Measurements from ENCODE around the gene SNRNP70. TPM values are rescaled to one million over a fixed set of nuclear protein-coding genes. Genes with fewer than 3 reads are reported as not detected.

SNRNP70 gene
- total and polyA plus RNA-seq, 2 of the 13 experiments (the other 11 are each of a cell fraction or from before 2014, with no cell fraction given): 150 to 210 TPM

DNA sequence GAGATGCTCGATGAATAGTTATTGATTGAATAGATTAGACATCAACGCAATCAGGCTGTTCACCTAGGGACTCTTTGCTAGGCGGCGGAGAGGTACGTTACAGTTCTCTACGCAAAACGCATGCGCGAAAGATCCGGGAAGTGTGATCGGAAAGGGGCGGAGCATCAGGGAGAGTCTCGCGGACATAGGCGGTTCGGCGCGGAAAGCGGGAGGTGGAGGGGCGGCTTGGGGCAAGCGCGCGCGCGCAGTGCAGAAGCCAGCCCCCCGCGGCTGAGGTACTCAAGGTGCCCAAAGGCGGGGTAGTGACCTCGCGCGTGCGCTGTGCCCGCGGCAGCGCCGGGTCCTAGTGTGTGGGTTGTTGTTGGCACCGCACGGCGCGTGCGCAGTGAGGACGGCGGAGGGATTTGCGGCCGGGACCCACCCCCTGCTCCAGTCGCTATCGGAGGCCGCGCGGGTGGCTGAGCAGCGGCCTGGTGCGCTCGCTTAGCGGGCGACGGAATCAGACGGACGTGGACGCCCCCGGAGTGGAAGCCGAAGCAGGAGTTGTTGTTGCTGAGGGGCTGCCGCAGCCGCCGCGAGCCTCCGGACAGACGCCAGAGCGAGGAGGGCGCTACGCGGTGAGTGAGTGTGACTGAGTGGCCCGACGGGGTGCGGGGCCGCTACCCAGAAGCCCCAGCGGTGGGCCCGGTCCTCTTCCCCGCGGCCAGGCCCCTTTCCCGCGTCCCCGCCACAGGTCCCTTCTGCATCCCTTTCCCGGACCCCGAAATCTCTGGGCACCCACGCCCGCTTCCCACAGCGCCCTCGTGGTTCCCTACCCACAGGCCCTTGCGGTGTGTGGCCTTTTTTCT is at the start of gene SNRNP70 (continued):
- TF ChIP-seq GATAD2A (CRISPR knock-in tag; IDR thresholded peaks at IDR 0.05): peak; percentile 50; the same call in 1 of the 2 replicates
- TF ChIP-seq, protein P1, sequence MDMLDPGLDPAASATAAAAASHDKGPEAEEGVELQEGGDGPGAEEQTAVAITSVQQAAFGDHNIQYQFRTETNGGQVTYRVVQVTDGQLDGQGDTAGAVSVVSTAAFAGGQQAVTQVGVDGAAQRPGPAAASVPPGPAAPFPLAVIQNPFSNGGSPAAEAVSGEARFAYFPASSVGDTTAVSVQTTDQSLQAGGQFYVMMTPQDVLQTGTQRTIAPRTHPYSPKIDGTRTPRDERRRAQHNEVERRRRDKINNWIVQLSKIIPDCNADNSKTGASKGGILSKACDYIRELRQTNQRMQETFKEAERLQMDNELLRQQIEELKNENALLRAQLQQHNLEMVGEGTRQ (IDR thresholded peaks at IDR 0.05; ENCODE audit: low read depth, low read length): no peak
- TF ChIP-seq, protein P1 (CRISPR knock-in tag; IDR thresholded peaks at IDR 0.05; ENCODE audit: borderline replicate concordance): peak; percentile 35; the same call in 1 of the 2 replicates
- peak; percentile 23; the same call in 1 of the 2 replicates for TF ChIP-seq SIN3A (IDR thresholded peaks at IDR 0.05; ENCODE audit: borderline replicate concordance, low read depth, low read length)
- peak; percentile 83 for TF ChIP-seq HOXA5 (CRISPR knock-in tag; IDR thresholded peaks at IDR 0.05)
- peak; percentile 70; the same call in 1 of the 2 replicates for TF ChIP-seq ZNF335 (CRISPR knock-in tag; IDR thresholded peaks at IDR 0.05)
- TF ChIP-seq HOXA3 (CRISPR knock-in tag; IDR thresholded peaks at IDR 0.05): peak; percentile 87
- no peak for TF ChIP-seq ZNF850 (CRISPR knock-in tag; conservative IDR thresholded peaks at IDR 0.05)
- no peak for TF ChIP-seq ZNF629 (CRISPR knock-in tag; conservative IDR thresholded peaks at IDR 0.05)
- TF ChIP-seq, protein P2, sequence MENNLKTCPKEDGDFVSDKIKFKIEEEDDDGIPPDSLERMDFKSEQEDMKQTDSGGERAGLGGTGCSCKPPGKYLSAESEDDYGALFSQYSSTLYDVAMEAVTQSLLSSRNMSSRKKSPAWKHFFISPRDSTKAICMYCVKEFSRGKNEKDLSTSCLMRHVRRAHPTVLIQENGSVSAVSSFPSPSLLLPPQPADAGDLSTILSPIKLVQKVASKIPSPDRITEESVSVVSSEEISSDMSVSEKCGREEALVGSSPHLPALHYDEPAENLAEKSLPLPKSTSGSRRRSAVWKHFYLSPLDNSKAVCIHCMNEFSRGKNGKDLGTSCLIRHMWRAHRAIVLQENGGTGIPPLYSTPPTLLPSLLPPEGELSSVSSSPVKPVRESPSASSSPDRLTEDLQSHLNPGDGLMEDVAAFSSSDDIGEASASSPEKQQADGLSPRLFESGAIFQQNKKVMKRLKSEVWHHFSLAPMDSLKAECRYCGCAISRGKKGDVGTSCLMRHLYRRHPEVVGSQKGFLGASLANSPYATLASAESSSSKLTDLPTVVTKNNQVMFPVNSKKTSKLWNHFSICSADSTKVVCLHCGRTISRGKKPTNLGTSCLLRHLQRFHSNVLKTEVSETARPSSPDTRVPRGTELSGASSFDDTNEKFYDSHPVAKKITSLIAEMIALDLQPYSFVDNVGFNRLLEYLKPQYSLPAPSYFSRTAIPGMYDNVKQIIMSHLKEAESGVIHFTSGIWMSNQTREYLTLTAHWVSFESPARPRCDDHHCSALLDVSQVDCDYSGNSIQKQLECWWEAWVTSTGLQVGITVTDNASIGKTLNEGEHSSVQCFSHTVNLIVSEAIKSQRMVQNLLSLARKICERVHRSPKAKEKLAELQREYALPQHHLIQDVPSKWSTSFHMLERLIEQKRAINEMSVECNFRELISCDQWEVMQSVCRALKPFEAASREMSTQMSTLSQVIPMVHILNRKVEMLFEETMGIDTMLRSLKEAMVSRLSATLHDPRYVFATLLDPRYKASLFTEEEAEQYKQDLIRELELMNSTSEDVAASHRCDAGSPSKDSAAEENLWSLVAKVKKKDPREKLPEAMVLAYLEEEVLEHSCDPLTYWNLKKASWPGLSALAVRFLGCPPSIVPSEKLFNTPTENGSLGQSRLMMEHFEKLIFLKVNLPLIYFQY (CRISPR knock-in tag; IDR thresholded peaks at IDR 0.05; ENCODE audit: borderline replicate concordance): peak; percentile 31; the same call in 1 of the 2 replicates
- no peak for TF ChIP-seq MTA3 (CRISPR knock-in tag; IDR thresholded peaks at IDR 0.05)
- no peak for TF ChIP-seq HOXA9 (CRISPR knock-in tag; IDR thresholded peaks at IDR 0.05; ENCODE audit: borderline replicate concordance)
- TF ChIP-seq ZNF724P (CRISPR knock-in tag; IDR thresholded peaks at IDR 0.05; ENCODE audit: borderline replicate concordance): peak; percentile 84; the same call in 1 of the 2 replicates
- no peak; the same call in 1 of the 2 replicates for TF ChIP-seq ZNF564 (CRISPR knock-in tag; IDR thresholded peaks at IDR 0.05)
- TF ChIP-seq, protein P3, sequence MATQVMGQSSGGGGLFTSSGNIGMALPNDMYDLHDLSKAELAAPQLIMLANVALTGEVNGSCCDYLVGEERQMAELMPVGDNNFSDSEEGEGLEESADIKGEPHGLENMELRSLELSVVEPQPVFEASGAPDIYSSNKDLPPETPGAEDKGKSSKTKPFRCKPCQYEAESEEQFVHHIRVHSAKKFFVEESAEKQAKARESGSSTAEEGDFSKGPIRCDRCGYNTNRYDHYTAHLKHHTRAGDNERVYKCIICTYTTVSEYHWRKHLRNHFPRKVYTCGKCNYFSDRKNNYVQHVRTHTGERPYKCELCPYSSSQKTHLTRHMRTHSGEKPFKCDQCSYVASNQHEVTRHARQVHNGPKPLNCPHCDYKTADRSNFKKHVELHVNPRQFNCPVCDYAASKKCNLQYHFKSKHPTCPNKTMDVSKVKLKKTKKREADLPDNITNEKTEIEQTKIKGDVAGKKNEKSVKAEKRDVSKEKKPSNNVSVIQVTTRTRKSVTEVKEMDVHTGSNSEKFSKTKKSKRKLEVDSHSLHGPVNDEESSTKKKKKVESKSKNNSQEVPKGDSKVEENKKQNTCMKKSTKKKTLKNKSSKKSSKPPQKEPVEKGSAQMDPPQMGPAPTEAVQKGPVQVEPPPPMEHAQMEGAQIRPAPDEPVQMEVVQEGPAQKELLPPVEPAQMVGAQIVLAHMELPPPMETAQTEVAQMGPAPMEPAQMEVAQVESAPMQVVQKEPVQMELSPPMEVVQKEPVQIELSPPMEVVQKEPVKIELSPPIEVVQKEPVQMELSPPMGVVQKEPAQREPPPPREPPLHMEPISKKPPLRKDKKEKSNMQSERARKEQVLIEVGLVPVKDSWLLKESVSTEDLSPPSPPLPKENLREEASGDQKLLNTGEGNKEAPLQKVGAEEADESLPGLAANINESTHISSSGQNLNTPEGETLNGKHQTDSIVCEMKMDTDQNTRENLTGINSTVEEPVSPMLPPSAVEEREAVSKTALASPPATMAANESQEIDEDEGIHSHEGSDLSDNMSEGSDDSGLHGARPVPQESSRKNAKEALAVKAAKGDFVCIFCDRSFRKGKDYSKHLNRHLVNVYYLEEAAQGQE (IDR thresholded peaks at IDR 0.05; ENCODE audit: borderline replicate concordance in 1 of 2, low read depth in 1 of 2, low read length in 2 of 2): peak in 1 of 2 experiments; percentile 74; a peak in 1 of 4 replicates
- no peak for TF ChIP-seq ZNF572 (CRISPR knock-in tag; IDR thresholded peaks at IDR 0.05)
- peak; percentile 21; the same call in 1 of the 2 replicates for TF ChIP-seq RARA (CRISPR knock-in tag; IDR thresholded peaks at IDR 0.05)
- TF ChIP-seq HDAC1 (CRISPR knock-in tag; IDR thresholded peaks at IDR 0.05): peak; percentile 77
- TF ChIP-seq ZKSCAN1 (IDR thresholded peaks at IDR 0.05; ENCODE audit: low read length): no peak
- TF ChIP-seq TEAD3 (CRISPR knock-in tag; optimal IDR thresholded peaks at IDR 0.05; ENCODE audit: borderline replicate concordance): peak; percentile 28
- no peak for TF ChIP-seq CCAR2 (optimal IDR thresholded peaks at IDR 0.05; ENCODE audit: low read depth, low read length)
